Islet precursor cell (in vitro differentiated cells): ENCODE results near the gene PAIP1.
A peak's percentile ranks its signal among the peaks of the same experiment; 100 is the strongest.
"Not testable (repeated sequence)": the region's sequence is repeated elsewhere in the genome, so short reads cannot be mapped to it uniquely, and the experiment has no call there.

Source experiments
- DNase-seq: peaks from one replicate; pipeline ENCODE4 v3.0.0-alpha.2; 2018

Gene PAIP1, protein sequence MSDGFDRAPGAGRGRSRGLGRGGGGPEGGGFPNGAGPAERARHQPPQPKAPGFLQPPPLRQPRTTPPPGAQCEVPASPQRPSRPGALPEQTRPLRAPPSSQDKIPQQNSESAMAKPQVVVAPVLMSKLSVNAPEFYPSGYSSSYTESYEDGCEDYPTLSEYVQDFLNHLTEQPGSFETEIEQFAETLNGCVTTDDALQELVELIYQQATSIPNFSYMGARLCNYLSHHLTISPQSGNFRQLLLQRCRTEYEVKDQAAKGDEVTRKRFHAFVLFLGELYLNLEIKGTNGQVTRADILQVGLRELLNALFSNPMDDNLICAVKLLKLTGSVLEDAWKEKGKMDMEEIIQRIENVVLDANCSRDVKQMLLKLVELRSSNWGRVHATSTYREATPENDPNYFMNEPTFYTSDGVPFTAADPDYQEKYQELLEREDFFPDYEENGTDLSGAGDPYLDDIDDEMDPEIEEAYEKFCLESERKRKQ

GRCh38 chr5:43556857-43557542, at the start of gene PAIP1:
TSS of gene PAIP1 (minus strand) at chr5:43557077. CDS start at chr5:43556846, 231 bp downstream.
- peak; percentile 93 for DNase-seq

GRCh38 chr5:43606351-43606750, 49.5 kb upstream of the PAIP1 start:
- no peak for DNase-seq

DNA sequence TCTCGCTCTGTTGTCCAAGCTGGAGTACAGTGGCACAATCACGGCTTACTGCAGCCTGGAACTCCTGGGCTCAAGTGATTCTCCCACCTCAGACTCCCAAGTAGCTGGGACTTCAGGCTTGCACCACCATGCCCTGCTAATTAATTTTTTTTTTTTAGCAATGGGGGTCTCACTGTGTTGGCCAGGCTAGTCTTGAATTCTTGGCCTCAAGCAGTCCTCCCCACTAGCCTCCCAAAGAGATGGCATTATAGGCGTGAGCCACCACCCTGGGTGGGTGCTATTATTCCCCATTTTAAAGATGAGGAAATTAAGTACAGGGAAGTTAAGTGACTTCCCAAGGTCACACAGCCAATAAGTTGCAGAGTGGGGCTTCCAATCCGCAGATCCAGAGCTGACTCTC, 47.8 kb upstream of the PAIP1 start:
- DNase-seq, result no peak

GRCh38 chr5:43603344-43604217, 46.7 kb upstream of the PAIP1 start:
- DNase-seq, result peak; percentile 68

- peak; percentile 84 for DNase-seq
Observed at GRCh38 chr5:43602461-43603343, 45.8 kb upstream of the PAIP1 start, which contains the start of gene NNT. TSS of gene NNT (plus strand) at chr5:43603180. CDS start at chr5:43609196, 6,016 bp downstream.

DNA sequence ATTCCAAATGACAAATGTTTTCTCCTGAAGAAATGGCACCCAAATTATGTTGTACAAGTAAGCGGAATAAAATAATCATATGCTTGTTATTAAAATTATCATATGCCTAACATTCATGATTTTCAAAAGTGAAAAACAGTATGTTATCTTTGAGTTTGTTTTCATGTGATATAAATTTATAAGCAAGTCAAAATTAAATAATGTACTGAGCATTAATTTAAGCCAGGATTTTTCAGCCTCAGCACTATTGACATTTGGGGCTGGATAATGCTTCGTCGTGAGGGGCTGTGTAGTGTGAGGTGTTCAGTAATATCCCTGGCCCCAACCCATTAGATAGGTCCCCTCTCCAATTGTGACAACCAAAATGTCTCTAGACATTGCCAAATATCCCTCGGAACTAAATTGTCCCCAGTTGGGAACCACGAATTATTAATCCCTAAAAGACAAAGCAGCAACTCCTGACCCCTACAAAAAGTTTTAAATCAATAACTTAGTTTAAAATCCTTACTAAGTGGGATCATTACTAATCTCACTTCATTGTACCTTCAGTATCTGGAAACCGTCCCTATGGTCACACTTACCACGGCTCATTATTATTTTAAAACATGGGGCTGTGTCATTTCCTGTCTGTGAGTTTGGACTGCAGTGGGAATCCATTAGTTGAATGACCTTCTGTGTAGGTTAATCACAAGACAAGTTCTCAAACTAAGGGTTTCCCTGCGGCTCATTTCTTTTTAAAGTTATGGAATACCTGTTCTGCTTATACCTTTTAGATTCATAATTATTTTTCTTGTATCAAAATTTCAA, 44.8 kb upstream of the PAIP1 start:
- no peak for DNase-seq

GRCh38 chr5:43598927-43599326, 42.0 kb upstream of the PAIP1 start:
- DNase-seq, result not testable (repeated sequence)

DNA sequence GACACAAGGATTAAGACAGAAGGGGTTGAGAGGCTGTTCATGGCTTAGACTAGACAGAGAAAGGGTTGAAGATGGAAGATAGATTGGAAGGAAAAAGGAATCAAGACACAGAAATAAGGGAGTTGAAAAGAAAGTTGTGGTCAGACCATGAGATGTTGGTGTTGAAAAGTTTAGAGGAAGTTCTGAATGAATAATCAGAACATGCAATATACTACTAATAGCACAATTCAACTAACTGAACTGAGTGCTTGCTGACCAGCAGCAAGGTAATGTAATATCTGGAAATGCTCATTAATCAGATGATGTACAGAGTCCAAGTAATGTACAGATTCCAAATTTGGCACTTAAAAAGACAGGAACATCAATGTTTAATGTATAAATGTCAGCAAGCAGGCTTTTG, 35.5 kb upstream of the PAIP1 start:
- no peak for DNase-seq

DNA sequence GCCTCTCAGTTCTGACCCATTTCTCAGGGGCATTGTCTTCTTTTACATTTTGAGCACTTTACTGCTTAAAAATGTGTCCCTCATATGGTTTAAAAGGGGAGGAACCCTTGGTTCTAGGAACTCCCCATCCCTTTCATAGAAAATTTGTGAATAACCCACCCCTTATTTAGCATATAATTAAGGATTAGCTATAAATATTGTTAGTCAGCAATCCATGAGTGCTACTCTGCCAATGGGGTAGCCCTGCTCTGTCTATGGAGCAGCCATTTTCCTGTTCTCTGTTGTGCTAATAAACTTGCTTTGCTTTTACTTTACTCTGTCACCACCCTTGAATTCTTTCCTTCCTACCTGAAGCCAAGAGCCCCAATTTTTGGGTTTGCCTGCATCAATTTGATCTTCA, 33.8 kb upstream of the PAIP1 start:
- DNase-seq, result no peak

GRCh38 chr5:43589310-43589709, 32.4 kb upstream of the PAIP1 start:
- no peak for DNase-seq

- no peak for DNase-seq
Observed at GRCh38 chr5:43588842-43589241, 32.0 kb upstream of the PAIP1 start.

GRCh38 chr5:43584166-43584699, 27.4 kb upstream of the PAIP1 start:
- DNase-seq, result no peak

- DNase-seq, result no peak
Observed at GRCh38 chr5:43583724-43584123, 26.8 kb upstream of the PAIP1 start.

- no peak for DNase-seq
Observed at GRCh38 chr5:43582082-43583005, 25.5 kb upstream of the PAIP1 start.

- DNase-seq, result no peak
Observed at GRCh38 chr5:43581398-43581797, 24.5 kb upstream of the PAIP1 start.

- not testable (repeated sequence) for DNase-seq
Observed at GRCh38 chr5:43580402-43581210, 23.7 kb upstream of the PAIP1 start.

DNA sequence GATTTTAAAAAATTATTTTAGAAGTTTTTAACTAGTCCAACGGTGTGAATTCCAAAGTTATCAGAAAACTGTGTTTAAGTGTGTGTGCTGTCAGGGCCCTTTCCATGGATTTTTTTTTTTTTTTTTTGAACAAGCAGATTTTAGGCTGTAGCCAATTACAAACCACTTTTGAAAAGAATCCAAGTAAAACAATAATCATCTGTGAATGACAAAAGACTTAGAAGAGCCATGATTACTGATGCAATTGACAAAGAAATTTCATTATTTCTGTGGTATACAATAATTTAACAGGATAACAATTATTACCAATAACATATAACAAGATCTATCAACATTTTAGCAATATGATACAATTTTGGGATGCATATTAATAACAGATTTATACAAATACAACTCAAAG, 16.2 kb upstream of the PAIP1 start:
- no peak for DNase-seq

DNA sequence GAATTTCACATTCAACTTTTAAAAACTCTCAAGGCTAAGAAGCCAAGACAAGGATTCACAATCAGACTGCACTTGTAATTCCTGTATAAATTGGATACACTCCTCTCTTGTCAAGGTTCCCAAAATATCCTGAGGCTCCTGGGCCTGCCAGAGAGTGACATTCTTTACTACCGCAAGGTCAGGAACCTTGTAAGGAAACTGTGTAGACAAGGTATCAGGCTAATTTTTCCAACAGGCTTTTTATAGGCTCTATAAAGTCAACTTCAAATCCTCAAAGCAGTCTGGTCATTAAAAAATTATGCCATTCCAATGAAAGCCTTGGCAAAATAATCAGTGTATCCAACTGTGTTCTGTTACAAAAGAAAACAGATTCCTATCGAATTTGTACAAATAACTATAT, 15.5 kb upstream of the PAIP1 start:
- peak; percentile 55 for DNase-seq

GRCh38 chr5:43571237-43571636, 14.4 kb upstream of the PAIP1 start:
- no peak for DNase-seq
